ENCODE results near the gene CIAO2A. TPM values are rescaled to one million over a fixed set of nuclear protein-coding genes. Genes with fewer than 3 reads are reported as not detected.
"Not testable (repeated sequence)": the region's sequence is repeated elsewhere in the genome, so short reads cannot be mapped to it uniquely, and the experiment has no call there.

Gene CIAO2A
- total RNA-seq, 2 donors from 2014 or later: 86.5 to 106 TPM

DNA sequence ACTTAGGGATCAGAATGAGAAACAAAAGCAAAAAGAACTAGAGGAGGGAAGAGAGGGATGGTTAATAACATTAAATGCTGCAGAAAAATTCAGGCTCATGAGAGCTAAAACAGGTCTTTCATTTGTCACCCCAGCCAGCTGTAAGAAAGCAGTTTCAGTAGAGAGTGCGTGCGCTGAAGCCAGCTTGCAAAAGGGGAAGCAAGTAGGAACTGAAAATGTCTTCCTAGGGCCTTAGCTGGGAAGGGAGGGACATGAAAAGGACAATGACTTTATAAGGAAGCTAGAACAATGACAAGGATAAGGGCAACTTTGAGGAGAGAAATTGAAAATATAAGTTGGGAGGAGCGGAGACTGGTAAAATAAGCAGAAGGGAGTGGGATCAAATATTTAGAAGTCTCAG, 3.1 kb downstream of the CIAO2A start:
- intact Hi-C loops (cut with DNase I, micrococcal nuclease): no loop called here
- DNase-seq (no peak), ATAC-seq (no peak)

GRCh38 chr15:64089543-64090280, 3.9 kb downstream of the CIAO2A start:
- no peak for ATAC-seq
- intact Hi-C loops (cut with DNase I, micrococcal nuclease): no loop called here
- DNase-seq: no peak

DNA sequence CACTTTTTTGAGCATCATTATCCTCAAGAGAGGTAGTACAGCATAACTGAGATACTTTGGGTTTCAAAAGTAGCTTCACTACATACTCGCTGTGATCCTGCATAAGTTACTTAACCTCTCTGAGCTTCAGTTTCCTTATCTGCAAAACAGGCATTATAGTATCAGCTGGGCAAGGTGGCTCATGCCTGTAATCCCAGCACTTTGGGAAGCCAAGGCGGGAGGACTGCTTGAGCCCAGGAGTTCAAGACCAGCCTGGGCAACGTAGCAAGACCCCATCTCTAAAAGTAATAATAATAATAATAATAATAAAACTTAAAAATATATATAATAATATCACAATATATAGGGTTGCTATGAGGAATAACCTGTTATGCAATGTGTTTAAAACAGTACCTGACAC, 10.9 kb downstream of the CIAO2A start:
- intact Hi-C loops (cut with DNase I, micrococcal nuclease): no loop called here
- ATAC-seq (no peak), DNase-seq (no peak)

- ATAC-seq: not testable (repeated sequence)
Measured at GRCh38 chr15:64073496-64073895, 20.1 kb downstream of the CIAO2A start.

DNA sequence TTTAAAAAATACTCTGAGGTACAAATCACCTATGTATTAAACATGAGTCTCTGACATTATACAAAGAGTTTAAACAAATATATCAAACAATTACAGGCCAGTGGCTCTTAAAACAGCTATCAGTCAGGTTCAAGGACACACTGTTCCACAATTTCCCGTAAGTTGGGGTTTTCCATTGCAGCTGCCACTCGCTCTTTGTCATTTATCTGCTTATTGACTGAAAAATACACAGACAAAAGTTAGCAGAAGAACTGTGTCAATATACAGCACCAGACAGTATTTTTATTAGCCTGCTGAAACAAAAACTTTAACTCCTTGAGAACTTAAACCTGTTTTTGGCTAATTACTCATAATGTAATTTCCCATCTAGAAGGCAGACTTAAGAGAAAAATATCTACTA, 20.8 kb downstream of the CIAO2A start:
- ATAC-seq (no peak), DNase-seq (no peak)
- intact Hi-C loops (cut with DNase I, micrococcal nuclease): no loop called here

More at GRCh38 chr15:64073496-64073895, 20.1 kb downstream of the CIAO2A start:
- intact Hi-C loops (cut with DNase I, micrococcal nuclease); DNase-seq: not testable (repeated sequence)

DNA sequence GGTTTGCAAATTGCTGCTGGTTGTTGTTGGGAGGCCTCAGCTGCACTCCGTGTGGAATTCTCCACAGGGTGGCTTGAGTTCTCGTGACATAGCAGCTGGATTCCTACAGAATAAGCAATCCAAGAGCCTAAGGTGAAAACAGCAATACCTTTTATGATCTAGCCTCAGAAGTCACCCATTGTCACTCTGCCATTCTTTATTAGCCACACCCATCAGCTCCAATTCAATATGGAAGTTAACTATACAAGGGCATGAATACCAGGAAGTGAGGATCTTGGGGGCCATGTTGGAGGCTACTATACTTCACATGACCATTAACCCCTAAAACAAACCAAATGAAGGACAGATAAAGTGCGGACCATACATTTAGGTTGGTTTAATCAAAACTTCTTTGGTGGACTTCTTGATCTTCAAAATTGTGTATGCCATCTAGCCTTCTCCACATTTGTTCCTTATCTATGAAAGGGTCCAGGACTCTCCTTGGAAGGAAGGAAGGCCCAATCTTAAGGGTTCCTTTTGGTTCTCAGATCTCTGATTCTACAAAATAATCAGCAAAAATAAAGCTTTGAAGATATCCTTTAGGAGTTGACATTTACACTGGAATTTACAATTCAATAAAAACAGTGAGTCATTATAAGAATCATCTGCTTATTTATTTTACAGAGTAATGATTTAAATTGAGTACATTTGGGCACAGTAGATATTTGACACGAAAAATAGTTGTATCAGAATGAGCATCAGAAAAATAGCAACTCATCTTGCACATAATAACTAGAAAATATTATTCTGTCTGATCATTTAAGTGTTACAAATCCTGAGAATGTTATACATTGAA, 21.5 kb downstream of the CIAO2A start:
- DNase-seq: no peak
- intact Hi-C loops (cut with DNase I, micrococcal nuclease): no loop called here
- ATAC-seq: no peak

- peak; percentile 49 for ATAC-seq
- peak in 1 of 2 donors; percentile 61 for DNase-seq
- intact Hi-C loops (cut with DNase I, micrococcal nuclease): no loop called here
Measured at GRCh38 chr15:64070965-64071851, 22.4 kb downstream of the CIAO2A start.

GRCh38 chr15:64070106-64070505, 23.5 kb downstream of the CIAO2A start:
- ATAC-seq (peak; percentile 33), DNase-seq (no peak)
- intact Hi-C loops (cut with DNase I, micrococcal nuclease): no loop called here

- intact Hi-C loops (cut with DNase I, micrococcal nuclease): loop anchor here in 1 of 2 donors (5.0 kb wide), 1 partner anchor 316 kb away; no protein-coding TSS in a partner anchor
- ATAC-seq: no peak
- no peak for DNase-seq
Measured at GRCh38 chr15:64068133-64068532, 25.5 kb downstream of the CIAO2A start.

DNA sequence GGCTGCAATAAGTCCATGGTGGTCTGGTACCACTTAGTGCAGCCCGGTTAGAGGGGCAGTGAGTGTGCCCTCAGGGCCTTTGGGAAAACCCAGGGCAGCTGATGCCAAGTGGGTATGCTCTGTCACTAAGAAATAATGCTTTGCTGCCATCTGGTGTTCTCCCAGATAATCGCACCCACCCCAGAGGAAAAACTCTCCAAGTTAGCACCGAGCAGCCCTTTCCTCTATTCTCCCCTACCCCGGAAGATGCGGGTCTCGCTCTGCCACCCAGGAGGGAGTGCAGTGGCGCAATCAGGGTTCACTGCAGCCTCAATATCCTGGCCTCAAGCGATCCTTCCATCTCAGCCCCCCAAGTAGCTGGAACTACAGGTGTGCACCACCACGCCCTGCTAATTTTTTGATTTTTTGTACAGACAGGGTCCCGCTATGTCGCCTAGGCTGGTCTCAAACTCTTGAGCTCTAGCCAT, 26.0 kb downstream of the CIAO2A start:
- intact Hi-C loops (cut with DNase I, micrococcal nuclease): loop anchor here in 1 of 2 donors (5.0 kb wide), 1 partner anchor 315 kb away; no protein-coding TSS in a partner anchor
- peak; percentile 80 for ATAC-seq
- peak in 1 of 2 donors; percentile 67 for DNase-seq

DNA sequence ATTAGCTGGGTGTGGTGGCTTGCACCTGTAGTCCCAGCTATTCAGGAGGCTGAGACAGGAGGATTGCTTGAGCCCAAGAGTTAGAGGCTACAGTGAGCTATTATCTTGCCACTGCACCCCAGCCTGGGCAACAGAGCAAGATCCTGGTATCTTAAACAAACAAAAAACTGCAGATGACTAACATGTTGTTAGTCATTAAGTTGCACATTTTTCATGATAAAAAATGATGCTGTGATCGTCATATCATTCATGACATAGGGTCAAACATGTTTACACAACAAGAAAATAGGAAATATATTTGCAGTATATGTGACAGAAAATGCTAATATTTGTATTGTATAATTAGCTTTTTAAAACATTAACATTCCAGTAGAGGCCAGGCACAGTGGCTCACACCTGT, 27.2 kb downstream of the CIAO2A start:
- ATAC-seq: no peak
- intact Hi-C loops (cut with DNase I, micrococcal nuclease): loop anchor here in 1 of 2 donors (5.0 kb wide), 1 partner anchor 314 kb away; no protein-coding TSS in a partner anchor

GRCh38 chr15:64060716-64061115, 32.9 kb downstream of the CIAO2A start:
- intact Hi-C loops (cut with DNase I, micrococcal nuclease): loop anchor here in 1 of 2 donors (5.0 kb wide), 1 partner anchor 318 kb away; no protein-coding TSS in a partner anchor
- DNase-seq (no peak), ATAC-seq (no peak)

More for the DNA sequence above, 27.2 kb downstream of the CIAO2A start:
- no peak for DNase-seq

DNA sequence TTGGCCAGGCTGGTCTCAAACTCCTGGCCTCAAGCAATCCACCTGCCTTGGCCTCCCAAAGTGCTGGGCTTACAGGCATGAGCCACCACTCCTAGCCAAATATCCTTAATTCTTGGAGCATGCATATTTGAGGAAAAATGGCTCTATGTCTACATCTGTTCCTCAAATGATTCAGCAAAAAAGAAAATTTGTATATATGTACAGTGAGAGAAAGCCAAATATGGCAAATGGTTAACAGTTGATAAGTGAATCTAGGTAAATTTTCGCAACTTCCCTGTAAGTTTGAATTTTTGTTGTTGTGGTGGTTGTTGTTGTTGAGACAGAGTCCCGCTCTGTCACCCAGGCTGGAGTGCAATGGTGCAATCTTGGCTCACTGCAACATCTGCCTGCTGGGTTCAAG, 34.5 kb downstream of the CIAO2A start:
- DNase-seq; intact Hi-C loops (cut with DNase I, micrococcal nuclease): not testable (repeated sequence)

GRCh38 chr15:64058279-64058678, 35.4 kb downstream of the CIAO2A start:
- intact Hi-C loops (cut with DNase I, micrococcal nuclease): no loop called here
- DNase-seq: no peak
- ATAC-seq: no peak

More for the DNA sequence above, 34.5 kb downstream of the CIAO2A start:
- ATAC-seq: not testable (repeated sequence)

DNA sequence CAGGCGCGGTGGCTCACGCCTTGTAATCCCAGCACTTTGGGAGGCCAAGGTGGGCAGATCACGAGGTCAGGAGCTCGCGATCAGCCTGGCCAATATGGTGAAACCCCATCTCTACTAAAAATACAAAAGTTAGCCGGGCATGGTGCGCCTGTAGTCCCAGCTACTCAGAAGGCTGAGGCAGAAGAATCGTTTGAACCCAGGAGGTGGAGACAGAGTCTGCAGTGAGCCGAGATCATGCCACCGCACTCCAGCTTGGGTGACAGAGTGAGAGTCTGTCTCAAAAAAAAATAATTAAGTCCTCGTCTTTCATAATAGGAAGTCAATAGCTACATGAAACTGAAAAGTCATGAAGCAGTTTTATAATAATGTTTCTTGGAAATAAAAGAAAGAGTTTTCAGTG, 40.0 kb downstream of the CIAO2A start:
- ATAC-seq; intact Hi-C loops (cut with DNase I, micrococcal nuclease); DNase-seq: not testable (repeated sequence)

- intact Hi-C loops (cut with DNase I, micrococcal nuclease): no loop called here
- no peak for DNase-seq
- ATAC-seq: no peak
Measured at GRCh38 chr15:64052925-64053491, 40.6 kb downstream of the CIAO2A start.

DNA sequence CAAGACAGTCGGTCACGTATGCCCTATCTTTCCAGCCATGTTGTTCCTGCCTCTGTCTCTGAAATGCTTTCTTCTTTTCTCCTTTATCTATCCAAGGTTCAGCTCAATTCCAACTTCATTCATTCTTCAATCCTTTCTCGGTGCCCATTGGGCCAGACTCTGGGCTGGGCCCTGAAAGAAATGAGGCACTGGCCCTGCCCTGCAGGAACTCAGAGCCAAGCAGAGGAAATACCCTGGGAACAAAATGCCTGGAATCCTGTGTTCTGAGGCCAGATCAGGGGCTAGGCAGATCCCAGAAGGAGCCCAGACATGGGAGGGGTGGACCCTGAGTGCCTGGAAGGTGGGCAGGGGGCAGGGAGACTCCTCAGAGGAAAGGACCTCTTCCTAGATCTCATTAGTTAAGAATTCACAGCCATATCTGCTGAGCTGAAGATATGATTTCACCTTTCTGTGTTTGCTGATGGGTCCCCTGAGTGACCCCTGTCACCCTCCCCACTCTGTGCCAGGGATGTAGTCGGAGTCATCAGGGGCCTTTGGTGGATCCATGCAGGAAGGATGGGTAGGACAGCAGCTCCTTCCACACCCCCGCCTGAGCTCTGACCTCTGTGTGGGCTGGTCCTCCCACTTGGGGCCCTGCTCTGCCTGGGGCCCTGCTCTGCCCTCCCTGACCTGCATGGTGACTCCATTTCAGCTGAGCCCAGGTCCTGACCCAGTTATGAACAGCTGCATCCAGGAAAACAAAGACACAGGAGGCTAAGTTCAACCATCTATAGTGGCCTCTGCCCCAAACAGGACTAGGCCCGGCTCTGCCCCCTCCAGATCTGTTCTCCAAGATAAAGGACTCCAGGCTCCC, 42.0 kb downstream of the CIAO2A start:
- intact Hi-C loops (cut with DNase I, micrococcal nuclease): no loop called here
- ATAC-seq (no peak), DNase-seq (no peak)

DNA sequence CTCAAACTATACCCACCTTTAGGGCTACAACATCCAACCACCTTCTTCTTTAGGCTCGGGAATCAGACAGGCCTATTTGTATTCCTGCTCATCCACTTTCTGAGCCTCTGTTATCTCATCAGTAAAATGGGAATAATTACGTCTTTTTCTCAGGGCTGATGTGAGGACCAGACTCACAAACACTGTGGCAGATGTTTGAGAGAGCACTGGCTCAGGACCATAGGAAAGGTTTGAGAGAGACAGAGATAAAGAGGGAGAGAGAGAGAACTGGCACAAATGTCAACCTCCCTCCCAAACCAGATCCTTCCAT, 42.6 kb downstream of the CIAO2A start:
- ATAC-seq (no peak), DNase-seq (no peak)
- intact Hi-C loops (cut with DNase I, micrococcal nuclease): no loop called here

All from left colon (tissue), 2 donors.